ENCODE measurements around the gene FAM184A.

- TF ChIP-seq, protein P1, sequence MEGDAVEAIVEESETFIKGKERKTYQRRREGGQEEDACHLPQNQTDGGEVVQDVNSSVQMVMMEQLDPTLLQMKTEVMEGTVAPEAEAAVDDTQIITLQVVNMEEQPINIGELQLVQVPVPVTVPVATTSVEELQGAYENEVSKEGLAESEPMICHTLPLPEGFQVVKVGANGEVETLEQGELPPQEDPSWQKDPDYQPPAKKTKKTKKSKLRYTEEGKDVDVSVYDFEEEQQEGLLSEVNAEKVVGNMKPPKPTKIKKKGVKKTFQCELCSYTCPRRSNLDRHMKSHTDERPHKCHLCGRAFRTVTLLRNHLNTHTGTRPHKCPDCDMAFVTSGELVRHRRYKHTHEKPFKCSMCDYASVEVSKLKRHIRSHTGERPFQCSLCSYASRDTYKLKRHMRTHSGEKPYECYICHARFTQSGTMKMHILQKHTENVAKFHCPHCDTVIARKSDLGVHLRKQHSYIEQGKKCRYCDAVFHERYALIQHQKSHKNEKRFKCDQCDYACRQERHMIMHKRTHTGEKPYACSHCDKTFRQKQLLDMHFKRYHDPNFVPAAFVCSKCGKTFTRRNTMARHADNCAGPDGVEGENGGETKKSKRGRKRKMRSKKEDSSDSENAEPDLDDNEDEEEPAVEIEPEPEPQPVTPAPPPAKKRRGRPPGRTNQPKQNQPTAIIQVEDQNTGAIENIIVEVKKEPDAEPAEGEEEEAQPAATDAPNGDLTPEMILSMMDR (IDR thresholded peaks at IDR 0.05): no peak
- TF ChIP-seq POLR2A (IDR thresholded peaks at IDR 0.05): no peak
These were observed 41.5 kb upstream of the FAM184A start for GRCh38 chr6:119119989-119120388.
